NCI-H524 treated with DMSO at 0.1 percent for 48 hours (cell line): ENCODE measurements around the gene RGS6.

Experiments used
- DNase-seq: peaks from one replicate; lab custom pipeline; 2025; lab: John Stamatoyannopoulos, UW

RGS6 gene

GRCh38 chr14:72081137-72081536, 148.9 kb downstream of the RGS6 start:
- no peak for DNase-seq

GRCh38 chr14:72084935-72085334, 152.7 kb downstream of the RGS6 start:
- DNase-seq: no peak

GRCh38 chr14:72089625-72090024, 157.4 kb downstream of the RGS6 start:
- no peak for DNase-seq

GRCh38 chr14:72094844-72095582, 162.8 kb downstream of the RGS6 start:
- no peak for DNase-seq

GRCh38 chr14:72097173-72097783, 165.0 kb downstream of the RGS6 start:
- DNase-seq: no peak

- no peak for DNase-seq
Observed at GRCh38 chr14:72098210-72098609, 166.0 kb downstream of the RGS6 start.

- DNase-seq: no peak
Observed at GRCh38 chr14:72099566-72099965, 167.3 kb downstream of the RGS6 start.

- no peak for DNase-seq
Observed at GRCh38 chr14:72104011-72104613, 171.9 kb downstream of the RGS6 start.

GRCh38 chr14:72111911-72112310, 179.7 kb downstream of the RGS6 start:
- DNase-seq: peak; percentile 99

GRCh38 chr14:72118841-72119240, 186.6 kb downstream of the RGS6 start:
- DNase-seq: no peak

GRCh38 chr14:72120315-72120714, 188.1 kb downstream of the RGS6 start:
- DNase-seq: no peak

GRCh38 chr14:72123755-72124154, 191.5 kb downstream of the RGS6 start:
- peak; percentile 20 for DNase-seq

- DNase-seq: no peak
Observed at GRCh38 chr14:72124171-72124570, 191.9 kb downstream of the RGS6 start.

GRCh38 chr14:72126091-72126490, 193.9 kb downstream of the RGS6 start:
- no peak for DNase-seq

GRCh38 chr14:72126561-72126960, 194.3 kb downstream of the RGS6 start:
- DNase-seq: no peak

GRCh38 chr14:72128629-72129028, 196.4 kb downstream of the RGS6 start:
- DNase-seq: no peak

- DNase-seq: peak; percentile 7
Observed at GRCh38 chr14:72129291-72129690, 197.1 kb downstream of the RGS6 start.

GRCh38 chr14:72141084-72141483, 208.9 kb downstream of the RGS6 start:
- no peak for DNase-seq

GRCh38 chr14:72142328-72142727, 210.1 kb downstream of the RGS6 start:
- DNase-seq: peak; percentile 56

GRCh38 chr14:72146241-72146640, 214.0 kb downstream of the RGS6 start:
- no peak for DNase-seq

GRCh38 chr14:72154645-72155378, 222.6 kb downstream of the RGS6 start:
- DNase-seq: no peak

- DNase-seq: no peak
Observed at GRCh38 chr14:72155379-72155993, 223.3 kb downstream of the RGS6 start.
